Measurements from ENCODE around the gene CLSTN1. TPM values are rescaled to one million over a fixed set of nuclear protein-coding genes. Genes with fewer than 3 reads are reported as not detected.

CLSTN1 gene
- total RNA-seq, 1 donor from 2014 or later: 130 TPM

GRCh38 chr1:9787702-9788101 lies 36.1 kb downstream of the CLSTN1 start:
- no peak overlapping the region for H3K4me3 Mint-ChIP-seq (ENCODE audit: low read depth)
- no peak for DNase-seq (ENCODE audit: low spot score, unreplicated experiment)
- no peaks in the 10 kb centered on the region for H3K27me3 Mint-ChIP-seq
- no peak for TF ChIP-seq CTCF (IDR thresholded peaks at IDR 0.05; ENCODE audit: unreplicated experiment)
- peaks cover 5% of the 10 kb centered on the region for H3K36me3 Mint-ChIP-seq (ENCODE audit: insufficient read depth)
- no peaks in the 10 kb centered on the region for H3K9me3 Mint-ChIP-seq (ENCODE audit: low read depth)
- H3K4me1 Mint-ChIP-seq (ENCODE audit: low read depth): peaks cover 5% of the 10 kb centered on the region
- H3K27ac Mint-ChIP-seq: no peak overlapping the region

- no peaks in the 10 kb centered on the region for H3K27me3 Mint-ChIP-seq
- H3K27ac Mint-ChIP-seq: peak overlapping the region; percentile 60
- DNase-seq (ENCODE audit: low spot score, unreplicated experiment): no peak
- H3K36me3 Mint-ChIP-seq (ENCODE audit: insufficient read depth): peaks cover 5% of the 10 kb centered on the region
- TF ChIP-seq CTCF (IDR thresholded peaks at IDR 0.05; ENCODE audit: unreplicated experiment): no peak
- no peak overlapping the region for H3K4me3 Mint-ChIP-seq (ENCODE audit: low read depth)
- no peaks in the 10 kb centered on the region for H3K4me1 Mint-ChIP-seq (ENCODE audit: low read depth)
- H3K9me3 Mint-ChIP-seq (ENCODE audit: low read depth): no peaks in the 10 kb centered on the region
These were observed 38.4 kb downstream of the CLSTN1 start for GRCh38 chr1:9785406-9785805.

GRCh38 chr1:9784508-9785133 lies 39.1 kb downstream of the CLSTN1 start:
- Mint-ChIP-seq H3K9me3 (ENCODE audit: low read depth) (no peaks in the 10 kb centered on the region), H3K36me3 (ENCODE audit: insufficient read depth) (peaks cover 5% of the 10 kb centered on the region), H3K4me1 (ENCODE audit: low read depth) (no peaks in the 10 kb centered on the region), H3K27ac (peak overlapping the region; percentile 10), H3K4me3 (ENCODE audit: low read depth) (no peak overlapping the region), H3K27me3 (no peaks in the 10 kb centered on the region)
- DNase-seq (ENCODE audit: low spot score, unreplicated experiment): peak; percentile 18
- TF ChIP-seq CTCF (IDR thresholded peaks at IDR 0.05; ENCODE audit: unreplicated experiment): peak; percentile 82

- TF ChIP-seq CTCF (IDR thresholded peaks at IDR 0.05; ENCODE audit: unreplicated experiment): no peak
- DNase-seq (ENCODE audit: low spot score, unreplicated experiment): no peak
- Mint-ChIP-seq H3K36me3 (ENCODE audit: insufficient read depth) (no peaks in the 10 kb centered on the region), H3K27ac (no peak overlapping the region), H3K9me3 (ENCODE audit: low read depth) (no peaks in the 10 kb centered on the region), H3K27me3 (no peaks in the 10 kb centered on the region), H3K4me1 (ENCODE audit: low read depth) (no peaks in the 10 kb centered on the region), H3K4me3 (ENCODE audit: low read depth) (no peak overlapping the region)
These were observed 40.9 kb downstream of the CLSTN1 start for GRCh38 chr1:9782897-9783296.

- DNase-seq (ENCODE audit: low spot score, unreplicated experiment): no peak
- no peak overlapping the region for H3K27ac Mint-ChIP-seq
- peaks cover 1% of the 10 kb centered on the region for H3K36me3 Mint-ChIP-seq (ENCODE audit: insufficient read depth)
- H3K4me1 Mint-ChIP-seq (ENCODE audit: low read depth): no peaks in the 10 kb centered on the region
- H3K27me3 Mint-ChIP-seq: no peaks in the 10 kb centered on the region
- no peak overlapping the region for H3K4me3 Mint-ChIP-seq (ENCODE audit: low read depth)
- no peaks in the 10 kb centered on the region for H3K9me3 Mint-ChIP-seq (ENCODE audit: low read depth)
- TF ChIP-seq CTCF (IDR thresholded peaks at IDR 0.05; ENCODE audit: unreplicated experiment): no peak
These were observed 41.5 kb downstream of the CLSTN1 start for GRCh38 chr1:9782116-9782751.
